Aorta (tissue), 5 donors: Measurements from ENCODE around the gene UBE2Z. TPM values are rescaled to one million over a fixed set of nuclear protein-coding genes. Genes with fewer than 3 reads are reported as not detected.

Experiments
- ATAC-seq: fragments of 200-7000 bp; cut with Tn5 transposase; one replicate; pipeline ENCODE4 v1.9.1; 2022; ENCODE audit warnings: moderate library complexity; ENCODE audit not compliant: low FRiP score
- DNase-seq, 2 donors: peaks; one replicate each; pipeline ENCODE4 v3.0.0-alpha.2; 2020
- H3K27ac ChIP-seq, 2 donors: one replicate each; pipeline ENCODE4 v1.5.1; 2013; ENCODE audit warnings: low read length in 2 of 2, mild to moderate bottlenecking in 2 of 2, moderate library complexity in 2 of 2, control low read depth in 1 of 2, inconsistent platforms in 1 of 2, low read depth in 1 of 2
- H3K27me3 ChIP-seq, 2 donors: one replicate each; pipeline ENCODE4 v1.6.1; 2013; ENCODE audit warnings: control low read depth in 1 of 2, low read length in 1 of 2, mild to moderate bottlenecking in 1 of 2, moderate library complexity in 1 of 2; ENCODE audit not compliant: insufficient read depth in 2 of 2, control insufficient read depth in 1 of 2
- H3K36me3 ChIP-seq, 2 donors: one replicate each; pipeline ENCODE4 v1.6.1; 2013; ENCODE audit warnings: control low read depth in 1 of 2, low read length in 1 of 2, mild to moderate bottlenecking in 1 of 2; ENCODE audit not compliant: insufficient read depth in 2 of 2, control insufficient read depth in 1 of 2
- H3K4me1 ChIP-seq, 2 donors: one replicate each; pipeline ENCODE4 v1.6.1; 2013; ENCODE audit warnings: low read length in 2 of 2, control low read depth in 1 of 2, mild to moderate bottlenecking in 1 of 2, moderate library complexity in 1 of 2; ENCODE audit not compliant: insufficient read depth in 2 of 2, control insufficient read depth in 1 of 2
- H3K4me3 ChIP-seq, 2 donors: one replicate each; pipeline ENCODE4 v1.5.1; 2013; ENCODE audit warnings: low read length in 2 of 2, control low read depth in 1 of 2, mild to moderate bottlenecking in 1 of 2
- H3K9me3 ChIP-seq: one replicate; pipeline ENCODE4 v1.6.1; 2013; ENCODE audit warnings: mild to moderate bottlenecking, low read length; ENCODE audit not compliant: control insufficient read depth
- WGBS, 2 donors: extraction: QIAGEN DNeasy Blood & Tissue Kit; methylation state at CpG; one replicate each; pipeline ENCODE4 v1.1.7; 2013; 5-methylcytosine and 5-hydroxymethylcytosine counted together
- intact Hi-C, 2 donors: fragments of 100-400 bp; cut with DNase I; formaldehyde crosslinking; loops; one replicate each; pipeline versions ENCODE4 v1.14.2 to v1.15.0; 2022
- polyA plus RNA-seq, 2 donors: library from polyadenylated mRNA; stranded (reverse); fragments of 200-250 nt; gene quantifications; one replicate each; pipeline ENCODE4 v1.2.3, GENCODE V29; 2013
- total RNA-seq, 2 donors: library from RNA; stranded (reverse); fragmentation: NEBNext Ultra II Directional; extraction: Animal tissue kit (Norgen Biotek cat#: 25700); gene quantifications; one replicate each; pipeline ENCODE4 v1.2.1, GENCODE V29; 2021
- donor health status: healthy with polysubstance abuse.
- donor health status: Bipolar disorder and iron deficiency.
- donor health status: DM: no; HTN: no; CAD: no.
- donor health status: DM: no; HTN: no; CAD: no.
- donor health status: DM: yes; HTN: yes; CAD: no.

UBE2Z gene
- total and polyA plus RNA-seq, 4 donors: 29.8 to 84.0 (median 61.1) TPM

DNA sequence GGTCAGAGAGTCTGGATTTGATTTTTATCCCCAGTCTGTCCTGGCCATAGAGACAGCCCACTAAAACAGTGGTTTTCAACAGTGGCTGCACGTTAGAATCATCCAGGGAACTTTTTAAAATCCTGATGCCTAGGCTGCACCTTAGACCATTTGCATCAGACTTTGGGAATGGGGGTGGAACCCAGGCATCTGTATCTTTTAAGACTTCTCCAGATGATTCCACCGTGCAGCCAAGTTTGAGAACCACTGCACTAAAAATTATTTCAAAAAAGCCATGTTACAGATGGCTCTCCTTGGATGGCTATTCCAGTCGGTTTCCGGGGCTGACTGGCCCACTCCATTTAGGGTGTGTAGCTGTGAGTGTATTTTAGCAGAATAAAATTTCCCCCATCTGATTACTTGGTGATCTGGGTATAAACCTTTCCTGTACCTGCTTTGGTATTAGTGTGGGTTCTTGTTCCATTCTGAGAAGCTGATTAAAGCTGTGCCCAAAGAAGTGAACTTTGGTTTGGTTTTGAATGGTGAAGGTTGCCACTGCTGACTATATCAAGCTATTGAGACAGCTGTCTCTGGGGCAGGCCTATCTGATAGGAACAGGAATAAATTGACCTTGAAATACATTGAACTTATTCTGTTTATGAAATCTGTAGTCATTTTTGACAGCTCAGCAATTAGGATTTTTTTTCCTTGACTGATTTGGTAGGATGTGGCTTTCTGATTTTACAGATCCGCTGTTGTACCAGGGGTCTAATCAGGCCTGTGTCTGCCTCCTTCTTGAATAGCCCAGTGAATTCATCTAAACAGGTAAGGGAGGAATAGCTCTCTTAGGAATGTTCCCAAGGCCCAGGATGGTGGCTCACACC lies 14.3 kb upstream of the UBE2Z start:
- Histone ChIP-seq H3K9me3 (no peaks in the 10 kb centered on the region), H3K36me3 (peaks cover 0 to 2% of the 10 kb centered on the region in 2 donors), H3K4me1 (no peaks in the 10 kb centered on the region), H3K27me3 (no peaks in the 10 kb centered on the region), H3K4me3 (peak overlapping the region in 1 of 2 donors; percentile 20), H3K27ac (no peak overlapping the region)
- WGBS, 2 donors: 58 to 61% methylated on average over 5 of the region's 5 CpGs
- no peak for ATAC-seq
- peak in 1 of 2 donors; percentile 8 for DNase-seq
- intact Hi-C loops: loop anchor here in 1 of 2 donors (5.0 kb wide), 2 partner anchors 123 to 138 kb away; no protein-coding TSS in a partner anchor

DNA sequence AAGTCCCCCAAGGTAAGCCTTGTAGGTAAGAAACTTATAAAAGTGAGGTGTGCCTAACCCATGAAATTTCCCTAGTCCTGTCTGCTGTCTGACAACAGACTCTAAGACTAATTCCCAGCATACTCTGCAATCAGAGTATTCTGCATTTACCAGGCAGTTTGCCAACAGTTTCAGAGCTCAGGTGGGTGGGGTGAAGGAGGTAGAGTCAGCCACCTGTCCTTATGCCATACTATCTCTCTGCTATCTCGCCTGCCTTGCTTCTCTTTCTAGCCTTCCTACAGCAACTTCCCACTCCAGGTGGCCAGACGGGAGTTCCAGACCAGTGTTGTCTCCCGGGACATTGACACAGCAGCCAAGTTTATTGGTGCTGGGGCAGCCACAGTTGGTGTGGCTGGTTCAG lies 13.3 kb upstream of the UBE2Z start:
- H3K4me3 ChIP-seq: no peak overlapping the region
- intact Hi-C loops: loop anchor here in 1 of 2 donors (5.0 kb wide), 2 partner anchors 122 to 137 kb away; no protein-coding TSS in a partner anchor
- no peak for ATAC-seq
- no peaks in the 10 kb centered on the region for H3K27me3 ChIP-seq
- H3K36me3 ChIP-seq: peaks cover 0 to 2% of the 10 kb centered on the region in 2 donors
- H3K27ac ChIP-seq: no peak overlapping the region
- H3K4me1 ChIP-seq: no peaks in the 10 kb centered on the region
- peak in 1 of 2 donors; percentile 33 for DNase-seq
- no peaks in the 10 kb centered on the region for H3K9me3 ChIP-seq
- WGBS, 2 donors: 70 to 89% methylated on average over 3 of the region's 3 CpGs

DNA sequence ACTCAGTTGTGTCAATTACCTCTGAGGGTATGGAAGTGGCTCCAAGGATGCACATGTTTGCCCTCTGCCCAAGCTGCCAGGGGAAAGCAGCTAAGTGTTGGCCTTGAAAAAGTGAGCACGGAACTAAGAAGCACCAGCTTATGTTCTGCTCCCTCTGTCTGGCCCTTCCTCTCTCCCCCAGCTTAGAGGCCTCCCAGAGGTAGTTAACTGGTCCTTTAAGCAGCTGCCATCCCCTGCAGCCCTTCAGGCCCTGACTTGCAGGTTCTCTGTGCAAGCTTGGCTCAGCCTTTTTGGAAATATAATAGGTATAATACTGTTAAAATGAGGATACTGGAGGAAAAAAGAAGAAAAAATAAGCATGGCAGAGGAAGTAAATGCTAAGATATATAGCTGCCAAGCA lies 7.0 kb upstream of the UBE2Z start:
- peaks cover 0 to 2% of the 10 kb centered on the region in 2 donors for H3K36me3 ChIP-seq
- H3K27me3 ChIP-seq: no peaks in the 10 kb centered on the region
- no peaks in the 10 kb centered on the region for H3K9me3 ChIP-seq
- intact Hi-C loops: no loop called here
- H3K27ac ChIP-seq: no peak overlapping the region
- no peaks in the 10 kb centered on the region for H3K4me1 ChIP-seq
- WGBS, 2 donors: 65 to 72% methylated on average over 1 of the region's 1 CpG
- H3K4me3 ChIP-seq: no peak overlapping the region
- ATAC-seq: no peak
- DNase-seq: peak in 1 of 2 donors; percentile 24

DNA sequence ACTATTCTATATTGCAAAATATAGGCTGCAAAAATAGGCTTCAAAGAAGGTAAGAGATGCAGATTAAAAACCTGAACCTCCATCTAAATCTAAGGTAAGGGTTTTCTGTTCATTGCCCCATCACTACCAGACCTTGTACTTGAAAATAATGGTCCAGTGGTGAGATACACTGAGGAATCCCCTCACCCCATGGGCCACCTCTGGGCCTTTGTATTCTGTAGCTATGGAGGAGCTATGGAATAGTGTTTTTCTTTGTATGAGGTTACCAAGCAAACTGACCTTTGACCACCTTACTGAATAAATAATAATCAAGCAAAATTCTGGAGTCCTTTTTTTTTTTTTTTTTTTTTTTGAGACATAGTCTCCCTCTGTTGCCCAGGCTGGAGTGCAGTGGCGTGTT lies 4.8 kb upstream of the UBE2Z start:
- Histone ChIP-seq H3K4me3 (no peak overlapping the region), H3K27me3 (no peaks in the 10 kb centered on the region), H3K9me3 (no peaks in the 10 kb centered on the region), H3K36me3 (no peaks in the 10 kb centered on the region), H3K27ac (no peak overlapping the region), H3K4me1 (no peaks in the 10 kb centered on the region)
- DNase-seq: peak in 1 of 2 donors; percentile 3
- WGBS, 2 donors: 91 to 100% methylated on average over 1 of the region's 1 CpG
- ATAC-seq: no peak
- intact Hi-C loops: no loop called here

DNA sequence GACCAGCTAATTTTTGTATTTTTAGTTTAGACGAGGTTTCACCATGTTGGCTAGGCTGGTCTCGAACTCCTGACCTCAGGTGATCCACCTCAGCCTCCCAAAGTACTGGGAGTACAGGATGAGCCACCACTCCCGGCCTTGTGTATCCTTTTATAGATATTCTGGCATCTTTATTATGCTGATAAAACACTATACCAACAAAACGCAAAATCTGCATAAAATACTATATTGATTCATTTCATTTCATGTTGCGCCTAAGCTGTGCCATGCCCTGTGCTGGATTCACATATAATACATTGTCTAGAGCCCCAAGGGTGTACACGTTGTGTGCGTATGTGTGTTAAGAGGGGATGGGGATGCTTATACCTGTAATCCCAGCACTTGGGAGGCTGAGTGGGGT lies 3.8 kb upstream of the UBE2Z start:
- WGBS, 2 donors: 89 to 90% methylated on average over 7 of the region's 7 CpGs
- no peak for ATAC-seq
- intact Hi-C loops: no loop called here

DNA sequence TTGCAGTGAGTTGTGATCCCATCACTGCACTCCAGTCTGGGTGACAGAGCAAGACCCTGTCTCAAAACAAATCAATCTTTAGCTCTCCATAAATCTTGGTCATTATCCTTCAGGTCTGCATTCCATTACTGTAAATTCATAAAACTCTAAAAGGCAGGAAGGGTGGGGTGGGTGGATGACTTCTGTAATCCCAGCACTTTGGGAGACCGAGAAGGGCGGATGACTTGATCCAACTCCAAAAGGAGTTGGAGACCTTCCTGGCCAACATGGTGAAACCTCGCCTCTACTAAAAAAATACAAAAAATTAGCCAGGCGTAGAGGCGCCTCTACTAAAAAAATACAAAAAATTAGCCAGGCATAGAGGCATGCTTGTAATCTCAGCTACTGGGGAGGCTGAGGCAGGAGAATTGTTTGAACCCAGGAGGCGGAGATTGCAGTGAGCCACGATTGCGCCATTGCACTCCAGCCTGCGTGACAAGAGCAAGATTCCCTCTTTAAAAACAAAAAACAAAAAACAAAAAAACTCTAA lies 2.2 kb upstream of the UBE2Z start:
- 79 to 90% methylated on average over 9 of the region's 9 CpGs for WGBS, 2 donors
- intact Hi-C loops: loop anchor here in 1 of 2 donors (5.0 kb wide), 1 partner anchor 36 kb away; the partner anchor contains the start of gene SNF8
- no peak for DNase-seq

More for the DNA sequence above, 3.8 kb upstream of the UBE2Z start:
- H3K36me3 ChIP-seq: no peaks in the 10 kb centered on the region
- no peaks in the 10 kb centered on the region for H3K27me3 ChIP-seq
- no peak overlapping the region for H3K4me3 ChIP-seq
- H3K27ac ChIP-seq: no peak overlapping the region
- peak in 1 of 2 donors; percentile 1 for DNase-seq
- H3K4me1 ChIP-seq: no peaks in the 10 kb centered on the region
- no peaks in the 10 kb centered on the region for H3K9me3 ChIP-seq

DNA sequence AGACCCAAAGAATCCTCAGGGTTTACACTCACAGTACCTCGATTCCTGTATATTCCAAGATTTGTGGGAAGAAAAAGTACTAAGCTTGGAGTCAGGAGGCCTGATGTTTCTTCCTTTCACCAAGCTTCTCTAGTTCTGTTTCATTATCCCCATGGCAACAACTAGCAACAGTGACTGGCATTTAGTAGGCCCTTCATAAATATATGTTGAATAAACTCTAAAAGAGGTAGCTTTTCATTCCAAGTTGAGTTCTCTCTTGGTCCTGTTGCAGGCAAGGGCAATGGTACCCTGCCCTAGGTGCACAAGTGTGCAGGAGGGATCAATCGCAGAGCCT lies 527 bp upstream of the UBE2Z start:
- WGBS, 2 donors: 30 to 32% methylated on average over 2 of the region's 2 CpGs
- DNase-seq (no peak), ATAC-seq (no peak)
- no peaks in the 10 kb centered on the region for H3K36me3 ChIP-seq
- H3K4me3 ChIP-seq: peak overlapping the region in 1 of 2 donors; percentile 15
- intact Hi-C loops: loop anchor here (1.0 to 5.0 kb wide), 3 partner anchors 15 to 35 kb away; partner anchors contain the start of genes ATP5MC1 (in 1 of the 2) and SNF8 (in 1 of the 2)
- no peaks in the 10 kb centered on the region for H3K4me1 ChIP-seq
- no peaks in the 10 kb centered on the region for H3K9me3 ChIP-seq
- H3K27ac ChIP-seq: peak overlapping the region in 1 of 2 donors; percentile 64
- no peaks in the 10 kb centered on the region for H3K27me3 ChIP-seq

More for the DNA sequence above, 2.2 kb upstream of the UBE2Z start:
- Histone ChIP-seq H3K27ac (no peak overlapping the region), H3K27me3 (no peaks in the 10 kb centered on the region), H3K36me3 (no peaks in the 10 kb centered on the region), H3K4me1 (no peaks in the 10 kb centered on the region), H3K9me3 (no peaks in the 10 kb centered on the region), H3K4me3 (no peak overlapping the region)
- ATAC-seq: no peak

DNA sequence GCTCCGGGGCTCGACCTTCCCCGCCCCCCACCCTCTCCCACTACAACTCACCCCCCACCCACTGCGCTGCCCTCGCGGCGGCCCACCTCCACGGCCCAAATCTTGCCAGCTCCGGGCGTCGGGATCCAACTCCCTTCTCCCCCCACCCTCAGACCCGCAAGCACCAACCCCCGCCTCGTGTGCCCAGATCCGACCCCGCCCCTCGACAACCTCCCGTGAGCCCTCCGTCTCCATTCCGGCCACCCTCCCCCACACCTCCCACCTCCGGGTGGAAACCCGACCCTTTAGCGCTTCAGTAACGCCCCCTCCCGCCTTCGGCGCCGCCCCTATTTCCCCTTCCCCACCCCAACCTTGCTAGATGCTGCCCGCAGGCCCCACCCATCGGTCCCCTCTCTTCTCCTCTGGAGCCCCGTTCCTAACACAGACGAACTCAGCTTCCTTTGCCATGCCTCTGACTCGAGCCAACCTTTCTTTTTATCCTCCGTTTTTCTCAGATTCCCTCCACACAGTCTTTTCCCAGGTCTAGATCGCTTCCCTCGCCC lies 717 bp downstream of the UBE2Z start:
- no peaks in the 10 kb centered on the region for H3K4me1 ChIP-seq
- H3K27ac ChIP-seq: peak overlapping the region in 1 of 2 donors; percentile 33
- peak; percentile 47 for ATAC-seq
- 0 to 1% methylated on average over 35 to 36 of the region's 36 CpGs for WGBS, 2 donors
- peak; percentile 87 to 94 for DNase-seq
- intact Hi-C loops: loop anchor here (1.0 to 5.0 kb wide), 3 partner anchors 16 to 33 kb away; partner anchors contain the start of genes ATP5MC1 (in 1 of the 2) and SNF8 (in 1 of the 2)
- peak overlapping the region; percentile 71 to 98 for H3K4me3 ChIP-seq
- no peaks in the 10 kb centered on the region for H3K36me3 ChIP-seq
- H3K27me3 ChIP-seq: no peaks in the 10 kb centered on the region
- H3K9me3 ChIP-seq: no peaks in the 10 kb centered on the region
